Peyer's patch (tissue), 4 donors: Measurements from ENCODE around the gene SLC34A3. TPM values are rescaled to one million over a fixed set of nuclear protein-coding genes. Genes with fewer than 3 reads are reported as not detected.

Source experiments
- DNase-seq, 3 donors: peaks; one replicate each; pipeline ENCODE4 v3.0.0-alpha.2; 2017 to 2019
- H3K27ac ChIP-seq, 4 donors: fragments of 200-600 bp; sonication (generic); one replicate each; pipeline ENCODE4 v1.5.1; 2016 to 2019
- H3K27me3 ChIP-seq, 2 donors: fragments of 200-600 bp; sonication (generic); one replicate each; pipeline ENCODE4 v1.5.1; 2019
- H3K36me3 ChIP-seq, 3 donors: fragments of 200-600 bp; sonication (generic); one replicate each; pipeline ENCODE4 v1.5.1; 2016 to 2019
- H3K4me1 ChIP-seq, 4 donors: fragments of 200-600 bp; sonication (generic); one replicate each; pipeline ENCODE4 v1.5.1; 2016 to 2019
- H3K4me3 ChIP-seq, 4 donors: fragments of 200-600 bp; sonication (generic); 1 replicate in 3 of 4; 2 replicates in 1 of 4; pipeline ENCODE4 v1.5.1; 2016 to 2019; ENCODE audit warnings: mild to moderate bottlenecking in 1 of 4
- H3K9me3 ChIP-seq, 4 donors: fragments of 200-600 bp; sonication (generic); one replicate each; pipeline ENCODE4 v1.5.1; 2016 to 2019; ENCODE audit warnings: mild to moderate bottlenecking in 1 of 4
- POLR2A ChIP-seq, 2 donors: fragments of 450-650 bp; IDR thresholded peaks; one replicate each; pipeline ENCODE4 v1.5.1; 2017; ENCODE audit warnings: antibody characterized with exemption in 2 of 2, mild to moderate bottlenecking in 2 of 2, moderate library complexity in 2 of 2
- total RNA-seq, 4 donors: library from RNA; depleted of rRNA; stranded (reverse); fragments of >200 nt; gene quantifications; one replicate each; pipeline ENCODE4 v1.1.0, GENCODE V29; 2016
- TF ChIP-seq, protein P1 (sequence below), 6 experiments: fragments of 450-650 bp in 4 of 6; fragments of 200-600 bp in 2 of 6; sonication (generic) in 1 of 6; IDR thresholded peaks; one replicate each; pipeline ENCODE4 v1.5.1; 2017 to 2019; ENCODE audit warnings: antibody characterized with exemption in 6 of 6, mild to moderate bottlenecking in 3 of 6, moderate library complexity in 1 of 6

SLC34A3 gene
- total RNA-seq, 4 donors from 2014 or later: 4.0 to 14.8 (median 13.3) TPM; not detected in 1

DNA sequence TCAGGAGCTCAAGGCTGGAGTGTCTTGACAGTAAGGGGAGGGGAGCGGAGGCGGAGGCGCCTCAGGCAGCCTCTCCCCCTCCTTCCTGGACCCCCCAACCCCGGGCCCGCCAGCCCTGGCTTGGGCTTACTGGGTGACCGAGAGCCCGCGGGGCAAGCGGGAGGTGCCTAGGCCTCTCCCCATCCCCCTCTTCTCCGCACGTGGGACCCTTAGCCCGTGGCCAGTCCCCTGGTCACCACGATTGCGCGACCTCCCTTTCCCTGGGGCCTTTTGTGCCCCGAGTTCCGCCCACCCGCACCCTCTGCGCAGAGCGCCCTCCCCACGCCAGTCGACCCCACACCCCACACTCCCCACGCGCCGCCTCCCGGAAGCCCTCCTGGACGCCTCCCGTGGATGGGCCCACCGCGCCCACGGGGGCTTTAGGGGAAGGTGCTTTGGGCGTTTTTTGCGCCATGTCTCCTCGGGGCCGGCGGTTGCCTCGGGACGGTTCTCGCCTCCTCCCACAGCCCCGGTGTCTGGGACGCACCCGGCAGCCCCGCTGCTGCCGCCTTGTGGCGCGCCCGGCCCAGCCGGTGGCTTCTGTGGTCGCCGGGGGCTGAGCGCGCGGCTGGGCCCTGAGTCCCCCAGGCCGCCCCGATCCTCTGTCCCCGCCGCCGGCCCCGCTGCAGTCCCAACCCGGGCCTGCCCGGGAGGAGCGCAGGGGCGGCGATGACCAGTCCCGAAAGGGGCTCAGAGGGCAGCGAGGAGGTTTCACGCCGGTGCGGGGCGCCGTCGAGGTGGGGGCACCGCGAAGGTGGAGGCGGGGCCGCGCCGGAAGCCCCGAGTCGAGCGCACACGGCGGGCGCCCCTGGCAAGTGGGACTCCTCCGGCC is 50.0 kb downstream of the SLC34A3 start:
- DNase-seq: no peak
- no peaks in the 10 kb centered on the region for H3K27me3 ChIP-seq
- peak overlapping the region in 1 of 4 donors; percentile 12 for H3K4me3 ChIP-seq
- peaks cover 0 to 18% (median 3%) of the 10 kb centered on the region in 3 donors for H3K36me3 ChIP-seq
- no peak for TF ChIP-seq POLR2A (IDR thresholded peaks at IDR 0.05)
- TF ChIP-seq, protein P1, sequence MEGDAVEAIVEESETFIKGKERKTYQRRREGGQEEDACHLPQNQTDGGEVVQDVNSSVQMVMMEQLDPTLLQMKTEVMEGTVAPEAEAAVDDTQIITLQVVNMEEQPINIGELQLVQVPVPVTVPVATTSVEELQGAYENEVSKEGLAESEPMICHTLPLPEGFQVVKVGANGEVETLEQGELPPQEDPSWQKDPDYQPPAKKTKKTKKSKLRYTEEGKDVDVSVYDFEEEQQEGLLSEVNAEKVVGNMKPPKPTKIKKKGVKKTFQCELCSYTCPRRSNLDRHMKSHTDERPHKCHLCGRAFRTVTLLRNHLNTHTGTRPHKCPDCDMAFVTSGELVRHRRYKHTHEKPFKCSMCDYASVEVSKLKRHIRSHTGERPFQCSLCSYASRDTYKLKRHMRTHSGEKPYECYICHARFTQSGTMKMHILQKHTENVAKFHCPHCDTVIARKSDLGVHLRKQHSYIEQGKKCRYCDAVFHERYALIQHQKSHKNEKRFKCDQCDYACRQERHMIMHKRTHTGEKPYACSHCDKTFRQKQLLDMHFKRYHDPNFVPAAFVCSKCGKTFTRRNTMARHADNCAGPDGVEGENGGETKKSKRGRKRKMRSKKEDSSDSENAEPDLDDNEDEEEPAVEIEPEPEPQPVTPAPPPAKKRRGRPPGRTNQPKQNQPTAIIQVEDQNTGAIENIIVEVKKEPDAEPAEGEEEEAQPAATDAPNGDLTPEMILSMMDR (IDR thresholded peaks at IDR 0.05): peak in 4 of 6 experiments; percentile 20 to 30 (median 23)
- H3K9me3 ChIP-seq: no peaks in the 10 kb centered on the region
- peaks cover 11 to 44% (median 17%) of the 10 kb centered on the region in 4 donors for H3K4me1 ChIP-seq
- peak overlapping the region in 1 of 4 donors; percentile 57 for H3K27ac ChIP-seq

DNA sequence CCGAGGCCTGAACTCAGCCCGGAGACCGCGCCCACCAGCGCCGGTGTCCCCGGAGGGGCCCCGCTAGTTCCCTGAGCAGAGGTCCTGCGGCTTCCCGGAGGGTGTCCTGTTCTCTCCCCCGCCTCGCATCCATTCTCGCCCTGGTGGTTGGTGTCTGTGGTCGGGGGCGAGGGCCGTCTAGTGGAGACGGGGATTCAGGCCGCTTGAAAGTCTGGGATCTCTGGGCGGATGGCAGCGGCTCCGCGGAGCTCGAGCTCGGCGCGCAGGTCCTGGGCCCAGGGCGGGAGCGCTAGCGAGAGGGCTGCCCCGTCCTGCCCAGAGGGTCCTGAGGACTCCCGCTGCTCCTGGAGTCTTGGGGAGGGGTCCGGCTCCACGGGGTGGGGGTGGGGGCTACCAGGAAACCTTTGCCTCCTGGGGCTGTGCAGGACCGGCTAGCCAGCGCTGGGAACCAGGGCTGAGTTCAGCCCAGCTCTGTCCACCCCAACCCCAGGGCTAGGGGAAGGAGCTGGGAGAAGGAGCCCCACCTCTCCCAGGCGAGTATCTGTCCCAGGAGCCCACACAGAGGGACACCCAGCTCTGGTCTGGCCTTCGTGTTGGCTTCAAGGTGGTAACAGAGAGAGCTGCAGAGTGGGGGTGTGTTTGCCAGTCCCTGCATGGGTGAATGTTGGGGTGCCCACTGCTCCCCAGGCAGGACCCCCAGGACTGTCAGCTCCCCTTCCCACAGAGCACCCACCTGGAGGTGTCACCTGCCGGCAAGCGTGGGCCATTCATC is 50.8 kb downstream of the SLC34A3 start:
- no peak for DNase-seq
- Histone ChIP-seq H3K4me3 (no peak overlapping the region), H3K27me3 (no peaks in the 10 kb centered on the region), H3K4me1 (peaks cover 7 to 36% (median 13%) of the 10 kb centered on the region in 4 donors), H3K27ac (peak overlapping the region in 1 of 4 donors; percentile 57), H3K36me3 (peaks cover 0 to 18% (median 3%) of the 10 kb centered on the region in 3 donors), H3K9me3 (no peaks in the 10 kb centered on the region)
- no peak for TF ChIP-seq POLR2A (IDR thresholded peaks at IDR 0.05)
- TF ChIP-seq, protein P1 (IDR thresholded peaks at IDR 0.05): no peak

Other genes starting within 250 kb of the SLC34A3 start
- under 1 TPM in 2 of 4 donors, not detected in 2; 0.28 to 0.83 TPM for gene LCNL1, start 247.9 kb upstream of the SLC34A3 start, total RNA-seq
- gene PAXX, start 238.5 kb upstream of the SLC34A3 start, total RNA-seq: 10 to 100 TPM; 52.3 to 92.4 (median 63.0) TPM
- gene CLIC3, start 234.3 kb upstream of the SLC34A3 start, total RNA-seq: 1 to 10 TPM in 1 of 4 donors, not detected in 3; 3.3 TPM
- 10 to 100 TPM; 46.4 to 69.0 (median 49.0) TPM for gene ABCA2, start 202.7 kb upstream of the SLC34A3 start, total RNA-seq
- gene FUT7, start 198.8 kb upstream of the SLC34A3 start, total RNA-seq: not detected
- gene NPDC1, start 184.7 kb upstream of the SLC34A3 start, total RNA-seq: 100 to 1,000 TPM in 2 of 4 donors, 10 to 100 TPM in 2; 54.2 to 106 (median 83.8) TPM
- 10 to 100 TPM in 3 of 4 donors, 1 to 10 TPM in 1; 5.0 to 53.8 (median 28.9) TPM for gene ENTPD2, start 176.8 kb upstream of the SLC34A3 start, total RNA-seq
- 10 to 100 TPM in 1 of 4 donors, 1 to 10 TPM in 3; 5.6 to 12.4 (median 7.9) TPM for gene SAPCD2, start 160.3 kb upstream of the SLC34A3 start, total RNA-seq
- 10 to 100 TPM in 1 of 4 donors, 1 to 10 TPM in 3; 4.9 to 15.7 (median 6.6) TPM for gene UAP1L1, start 153.4 kb upstream of the SLC34A3 start, total RNA-seq
- 10 to 100 TPM; 42.7 to 74.7 (median 61.0) TPM for gene MAN1B1, start 143.9 kb upstream of the SLC34A3 start, total RNA-seq
- gene DPP7, start 116.2 kb upstream of the SLC34A3 start, total RNA-seq: 100 to 1,000 TPM in 1 of 4 donors, 10 to 100 TPM in 3; 44.7 to 177 (median 76.7) TPM
- not detected for gene GRIN1, start 91.7 kb upstream of the SLC34A3 start, total RNA-seq
- 10 to 100 TPM; 14.5 to 45.7 (median 34.1) TPM for gene LRRC26, start 60.9 kb upstream of the SLC34A3 start, total RNA-seq
- gene TMEM210, start 58.8 kb upstream of the SLC34A3 start, total RNA-seq: not detected
- gene ANAPC2, start 42.3 kb upstream of the SLC34A3 start, total RNA-seq: 100 to 1,000 TPM in 2 of 4 donors, 10 to 100 TPM in 2; 37.7 to 118 (median 78.7) TPM
- 10 to 100 TPM; 58.6 to 82.0 (median 71.6) TPM for gene SSNA1, start 42.2 kb upstream of the SLC34A3 start, total RNA-seq
- gene TPRN, start 30.2 kb upstream of the SLC34A3 start, total RNA-seq: 100 to 1,000 TPM in 3 of 4 donors, 10 to 100 TPM in 1; 28.1 to 167 (median 130) TPM
- 10 to 100 TPM; 11.6 to 33.5 (median 27.6) TPM for gene TMEM203, start 25.3 kb upstream of the SLC34A3 start, total RNA-seq
- gene NDOR1, start 25.2 kb upstream of the SLC34A3 start, total RNA-seq: 10 to 100 TPM; 16.3 to 39.2 (median 25.1) TPM
- 1 to 10 TPM in 2 of 4 donors, not detected in 2; 4.4 to 5.9 TPM for gene RNF208, start 8.7 kb upstream of the SLC34A3 start, total RNA-seq
- 1 to 10 TPM in 2 of 4 donors, not detected in 2; 1.3 to 1.9 TPM for gene CYSRT1, start 5.7 kb upstream of the SLC34A3 start, total RNA-seq
- gene RNF224, start 3.4 kb upstream of the SLC34A3 start, total RNA-seq: not detected
- gene TUBB4B, start 10.4 kb downstream of the SLC34A3 start, total RNA-seq: 100 to 1,000 TPM; 174 to 409 (median 322) TPM
- not detected for gene STPG3, start 20.4 kb downstream of the SLC34A3 start, total RNA-seq
- gene NELFB, start 24.4 kb downstream of the SLC34A3 start, total RNA-seq: 10 to 100 TPM; 47.4 to 57.8 (median 50.2) TPM
- 10 to 100 TPM; 33.8 to 45.7 (median 39.2) TPM for gene TOR4A, start 46.8 kb downstream of the SLC34A3 start, total RNA-seq
- 10 to 100 TPM; 35.3 to 56.1 (median 43.8) TPM for gene NRARP, start 71.4 kb downstream of the SLC34A3 start, total RNA-seq
- gene EXD3, start 192.3 kb downstream of the SLC34A3 start, total RNA-seq: 10 to 100 TPM; 38.7 to 82.4 (median 61.6) TPM
- 10 to 100 TPM; 28.2 to 37.3 (median 33.2) TPM for gene NOXA1, start 192.5 kb downstream of the SLC34A3 start, total RNA-seq
- 100 to 1,000 TPM in 2 of 4 donors, 10 to 100 TPM in 2; 26.4 to 143 (median 104) TPM for gene ENTPD8, start 210.5 kb downstream of the SLC34A3 start, total RNA-seq
- gene NSMF, start 228.4 kb downstream of the SLC34A3 start, total RNA-seq: 100 to 1,000 TPM in 3 of 4 donors, 10 to 100 TPM in 1; 47.0 to 135 (median 117) TPM